Type B pancreatic cell (in vitro differentiated cells): ENCODE data around the gene TENM4. TPM values are rescaled to one million over a fixed set of nuclear protein-coding genes. Genes with fewer than 3 reads are reported as not detected.

ENCODE experiments used
- DNase-seq: peaks from one replicate; pipeline ENCODE4 v3.0.0; 2021; ENCODE audit warnings: mixed read lengths; ENCODE audit not compliant: unreplicated experiment; ENCODE audit errors: extremely low spot score
- H3K27ac Mint-ChIP-seq: 2 replicates; pipeline ENCODE4 v1.8.0; 2021; ENCODE audit warnings: mild to moderate bottlenecking, mixed read lengths
- H3K27me3 Mint-ChIP-seq: 2 replicates; pipeline ENCODE4 v1.8.0; 2021; ENCODE audit warnings: mixed read lengths
- H3K36me3 Mint-ChIP-seq: 2 replicates; pipeline ENCODE4 v1.8.0; 2021; ENCODE audit warnings: mixed read lengths
- H3K4me1 Mint-ChIP-seq: one replicate; pipeline ENCODE4 v1.8.0; 2021; ENCODE audit warnings: mixed read lengths; ENCODE audit not compliant: unreplicated experiment
- H3K4me3 Mint-ChIP-seq: 2 replicates; pipeline ENCODE4 v1.8.0; 2021; ENCODE audit warnings: mild to moderate bottlenecking, mixed read lengths
- H3K9me3 Mint-ChIP-seq: 2 replicates; pipeline ENCODE4 v1.8.0; 2021; ENCODE audit warnings: mixed read lengths
- CTCF ChIP-seq: fragments of 200-600 bp; sonication (generic); conservative IDR thresholded peaks from 2 replicates; pipeline ENCODE4 v1.5.0; 2021; ENCODE audit warnings: antibody characterized with exemption, mild to moderate bottlenecking
- total RNA-seq: library from RNA; stranded (reverse); gene quantifications from 2 replicates; pipeline ENCODE4 v1.2.1, GENCODE V29; 2021; ENCODE audit warnings: low replicate concordance

The TENM4 gene
- total RNA-seq, 1 donor from 2014 or later, result 156 TPM

DNA sequence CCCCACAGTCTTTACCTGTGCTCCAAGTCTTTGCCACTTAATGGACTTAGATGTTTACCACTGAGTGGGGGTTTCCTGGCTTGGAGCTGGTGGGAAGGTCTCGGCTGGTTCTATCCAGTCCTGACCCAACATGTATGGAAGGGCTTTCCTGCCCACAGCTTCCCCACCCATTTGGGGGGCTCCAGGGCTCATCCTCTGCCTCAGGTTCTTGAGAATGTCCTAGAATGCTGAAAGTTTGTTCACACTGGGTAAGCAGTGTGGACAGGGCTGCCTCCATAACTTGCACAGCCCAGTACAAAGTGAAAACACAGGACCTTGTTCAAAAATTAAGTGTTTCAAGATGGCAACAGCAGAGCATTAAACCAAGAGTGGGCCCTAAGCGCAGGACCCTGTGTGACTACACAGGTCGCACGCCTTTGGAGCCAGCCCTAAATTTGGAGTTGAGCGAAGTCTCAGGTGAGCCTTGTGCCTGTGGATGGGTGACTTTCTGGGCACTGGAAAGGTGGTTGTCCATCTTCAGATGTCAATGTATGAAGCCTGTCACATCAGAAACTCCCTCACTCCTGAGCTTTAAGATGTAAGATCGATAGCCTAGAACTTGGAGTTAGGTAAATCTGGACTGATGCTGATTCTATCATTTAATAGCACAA is 793.4 kb downstream of the TENM4 start:
- Mint-ChIP-seq H3K4me3 (no peak overlapping the region), H3K4me1 (peaks cover 33% of the 10 kb centered on the region), H3K27me3 (peaks cover 7% of the 10 kb centered on the region), H3K9me3 (peaks cover 4% of the 10 kb centered on the region), H3K27ac (no peak overlapping the region), H3K36me3 (no peaks in the 10 kb centered on the region)
- no peak for DNase-seq
- TF ChIP-seq CTCF, result no peak

- peak; percentile 88 for TF ChIP-seq CTCF
- Mint-ChIP-seq H3K36me3 (no peaks in the 10 kb centered on the region), H3K27ac (no peak overlapping the region), H3K9me3 (peaks cover 4% of the 10 kb centered on the region), H3K27me3 (peaks cover 7% of the 10 kb centered on the region), H3K4me3 (no peak overlapping the region), H3K4me1 (peaks cover 33% of the 10 kb centered on the region)
- no peak for DNase-seq
Measured at GRCh38 chr11:78646564-78647185, 794.2 kb downstream of the TENM4 start.

- peaks cover 21% of the 10 kb centered on the region for H3K4me1 Mint-ChIP-seq
- H3K27ac Mint-ChIP-seq, result no peak overlapping the region
- peaks cover 9% of the 10 kb centered on the region for H3K27me3 Mint-ChIP-seq
- H3K36me3 Mint-ChIP-seq, result no peaks in the 10 kb centered on the region
- peak; percentile 85 for DNase-seq
- H3K9me3 Mint-ChIP-seq, result no peaks in the 10 kb centered on the region
- peak; percentile 98 for TF ChIP-seq CTCF
- H3K4me3 Mint-ChIP-seq, result no peak overlapping the region
Measured at GRCh38 chr11:78645226-78646202, 795.3 kb downstream of the TENM4 start.

GRCh38 chr11:78643676-78644056 is 797.2 kb downstream of the TENM4 start:
- Mint-ChIP-seq H3K36me3 (no peaks in the 10 kb centered on the region), H3K9me3 (no peaks in the 10 kb centered on the region), H3K4me1 (peaks cover 12% of the 10 kb centered on the region), H3K27ac (no peak overlapping the region), H3K27me3 (peaks cover 10% of the 10 kb centered on the region), H3K4me3 (no peak overlapping the region)
- DNase-seq, result no peak
- TF ChIP-seq CTCF, result no peak

GRCh38 chr11:78642979-78643675 is 797.7 kb downstream of the TENM4 start:
- Mint-ChIP-seq H3K9me3 (no peaks in the 10 kb centered on the region), H3K4me3 (no peak overlapping the region), H3K27me3 (peaks cover 10% of the 10 kb centered on the region), H3K27ac (no peak overlapping the region), H3K4me1 (peaks cover 9% of the 10 kb centered on the region), H3K36me3 (no peaks in the 10 kb centered on the region)
- DNase-seq, result no peak
- TF ChIP-seq CTCF, result no peak
